ENCODE results near the gene PIK3R2. TPM values are rescaled to one million over a fixed set of nuclear protein-coding genes. Genes with fewer than 3 reads are reported as not detected.

The PIK3R2 gene
- total RNA-seq, 3 donors from 2014 or later: 16.5 to 21.4 (median 19.6) TPM

GRCh38 chr19:18167975-18168645, 15.1 kb downstream of the PIK3R2 start:
- DNase-seq: peak; percentile 55
- ATAC-seq: peak; percentile 91 to 97
- no peaks in the 10 kb centered on the region for H3K9me3 Mint-ChIP-seq
- peaks cover 18% of the 10 kb centered on the region for H3K36me3 Mint-ChIP-seq (ENCODE audit: insufficient read depth)
- H3K4me1 Mint-ChIP-seq (ENCODE audit: low read depth): peaks cover 3% of the 10 kb centered on the region
- H3K27me3 Mint-ChIP-seq (ENCODE audit: low read depth): no peaks in the 10 kb centered on the region
- no peak overlapping the region for H3K4me3 Mint-ChIP-seq

DNA sequence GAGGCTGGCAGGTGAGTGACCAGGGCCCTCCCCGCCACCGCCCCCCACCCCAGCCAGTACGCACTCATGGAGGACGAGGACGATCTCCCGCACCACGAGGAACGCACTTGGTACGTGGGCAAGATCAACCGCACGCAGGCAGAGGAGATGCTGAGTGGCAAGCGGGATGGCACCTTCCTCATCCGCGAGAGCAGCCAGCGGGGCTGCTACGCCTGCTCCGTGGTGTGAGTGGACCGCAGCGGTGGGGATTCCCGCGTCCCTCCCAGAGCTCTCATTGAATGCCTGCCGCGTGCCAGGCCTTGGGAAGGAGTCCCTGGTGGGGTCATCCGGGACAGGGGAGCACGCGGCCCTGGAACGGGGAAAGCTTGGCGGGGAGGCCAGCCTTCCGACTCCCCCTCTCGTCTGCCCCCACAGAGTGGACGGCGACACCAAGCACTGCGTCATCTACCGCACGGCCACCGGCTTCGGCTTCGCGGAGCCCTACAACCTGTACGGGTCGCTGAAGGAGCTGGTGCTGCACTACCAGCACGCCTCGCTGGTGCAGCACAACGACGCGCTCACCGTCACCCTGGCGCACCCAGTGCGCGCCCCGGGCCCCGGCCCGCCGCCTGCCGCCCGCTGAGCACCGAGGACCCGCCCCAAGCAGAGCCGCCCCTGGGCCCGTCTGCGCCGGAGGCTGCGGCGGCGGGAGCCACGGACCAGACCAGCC, 15.9 kb downstream of the PIK3R2 start:
- Mint-ChIP-seq H3K4me3 (no peak overlapping the region), H3K36me3 (ENCODE audit: insufficient read depth) (peaks cover 14% of the 10 kb centered on the region), H3K9me3 (no peaks in the 10 kb centered on the region), H3K27me3 (ENCODE audit: low read depth) (no peaks in the 10 kb centered on the region), H3K4me1 (ENCODE audit: low read depth) (peaks cover 3% of the 10 kb centered on the region)
- DNase-seq: no peak
- ATAC-seq: no peak

DNA sequence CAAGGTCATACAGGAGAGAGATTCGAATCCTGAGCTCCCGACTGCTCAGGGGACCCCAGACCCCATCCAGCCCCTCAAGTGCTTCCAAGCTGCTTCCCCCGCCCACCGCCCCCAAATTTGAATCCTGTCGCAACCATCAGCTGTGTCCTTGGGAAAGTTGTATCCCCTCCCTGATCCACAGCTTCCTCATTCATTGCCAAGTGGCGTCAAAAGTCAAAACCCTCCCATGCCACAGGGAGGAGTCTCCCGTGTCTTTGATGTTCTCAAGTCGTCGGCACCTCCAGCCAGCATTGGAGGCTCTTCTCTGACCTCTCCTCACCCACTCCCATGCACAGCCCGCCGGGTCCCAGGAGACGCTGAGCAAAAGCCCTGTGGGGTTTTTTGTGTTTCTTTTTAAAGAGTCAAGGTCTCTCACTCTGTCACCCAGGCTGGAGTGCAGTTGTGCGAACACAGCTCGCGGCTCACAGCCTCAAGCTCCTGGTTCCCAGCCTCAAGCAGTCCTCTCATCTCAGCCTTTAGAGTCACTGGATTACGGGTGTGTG, 17.8 kb downstream of the PIK3R2 start:
- H3K9me3 Mint-ChIP-seq: no peaks in the 10 kb centered on the region
- ATAC-seq (no peak), DNase-seq (no peak)
- no peaks in the 10 kb centered on the region for H3K27me3 Mint-ChIP-seq (ENCODE audit: low read depth)
- peaks cover 14% of the 10 kb centered on the region for H3K4me1 Mint-ChIP-seq (ENCODE audit: low read depth)
- H3K36me3 Mint-ChIP-seq (ENCODE audit: insufficient read depth): peaks cover 11% of the 10 kb centered on the region
- no peak overlapping the region for H3K4me3 Mint-ChIP-seq

GRCh38 chr19:18171605-18172327, 18.8 kb downstream of the PIK3R2 start:
- H3K4me3 Mint-ChIP-seq: no peak overlapping the region
- peaks cover 8% of the 10 kb centered on the region for H3K36me3 Mint-ChIP-seq (ENCODE audit: insufficient read depth)
- H3K9me3 Mint-ChIP-seq: no peaks in the 10 kb centered on the region
- ATAC-seq (no peak), DNase-seq (no peak)
- no peaks in the 10 kb centered on the region for H3K27me3 Mint-ChIP-seq (ENCODE audit: low read depth)
- peaks cover 14% of the 10 kb centered on the region for H3K4me1 Mint-ChIP-seq (ENCODE audit: low read depth)

DNA sequence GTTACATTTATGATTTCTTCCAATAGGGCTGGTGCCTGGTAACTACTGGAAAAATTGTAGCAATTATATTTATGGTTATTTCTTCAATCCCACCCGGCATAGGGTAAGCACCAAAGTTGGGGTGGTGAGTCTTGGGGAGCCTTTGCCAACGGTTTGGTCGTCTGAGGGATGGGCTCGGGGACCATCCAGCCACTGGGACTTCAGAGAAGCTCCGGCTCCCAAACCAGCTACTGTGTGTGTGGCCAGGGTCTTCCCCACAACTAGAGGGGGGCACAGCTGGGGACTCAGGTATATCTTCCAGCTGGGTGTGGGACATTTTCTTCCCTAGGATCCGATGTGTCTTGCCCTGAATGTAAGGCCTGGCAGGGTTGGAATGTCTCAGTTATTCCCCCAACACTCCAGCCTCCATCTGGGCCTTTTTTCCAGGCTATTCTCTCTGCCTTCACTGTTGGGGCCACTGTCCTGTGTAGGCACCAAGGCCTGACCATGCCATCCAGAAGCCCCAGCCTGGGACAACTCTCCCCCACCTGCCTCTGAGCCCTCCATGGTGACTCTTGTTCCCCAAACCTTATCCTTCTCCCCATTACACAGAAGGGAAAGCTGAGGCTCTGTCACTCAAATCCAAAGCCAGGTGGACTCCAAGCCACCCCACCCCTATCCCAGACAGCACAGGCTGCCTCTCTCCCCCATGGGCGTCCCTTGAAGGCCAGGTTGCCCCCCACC, 19.5 kb downstream of the PIK3R2 start:
- ATAC-seq (no peak), DNase-seq (no peak)
- Mint-ChIP-seq H3K27me3 (ENCODE audit: low read depth) (no peaks in the 10 kb centered on the region), H3K4me3 (peak overlapping the region; percentile 43), H3K4me1 (ENCODE audit: low read depth) (peaks cover 14% of the 10 kb centered on the region), H3K9me3 (no peaks in the 10 kb centered on the region), H3K36me3 (ENCODE audit: insufficient read depth) (peaks cover 8% of the 10 kb centered on the region)

GRCh38 chr19:18173054-18173571, 20.1 kb downstream of the PIK3R2 start:
- peaks cover 14% of the 10 kb centered on the region for H3K4me1 Mint-ChIP-seq (ENCODE audit: low read depth)
- H3K27me3 Mint-ChIP-seq (ENCODE audit: low read depth): no peaks in the 10 kb centered on the region
- peaks cover 7% of the 10 kb centered on the region for H3K36me3 Mint-ChIP-seq (ENCODE audit: insufficient read depth)
- ATAC-seq (no peak), DNase-seq (no peak)
- H3K4me3 Mint-ChIP-seq: peak overlapping the region; percentile 85
- H3K9me3 Mint-ChIP-seq: no peaks in the 10 kb centered on the region

- peaks cover 5% of the 10 kb centered on the region for H3K36me3 Mint-ChIP-seq (ENCODE audit: insufficient read depth)
- DNase-seq: peak; percentile 51
- H3K27me3 Mint-ChIP-seq (ENCODE audit: low read depth): no peaks in the 10 kb centered on the region
- peak within 1 kb of the TSS; percentile 85 for H3K4me3 Mint-ChIP-seq
- no peaks in the 10 kb centered on the region for H3K9me3 Mint-ChIP-seq
- H3K4me1 Mint-ChIP-seq (ENCODE audit: low read depth): peaks cover 14% of the 10 kb centered on the region
- peak; percentile 84 to 88 for ATAC-seq
Observed at GRCh38 chr19:18173572-18174288, 20.8 kb downstream of the PIK3R2 start, which contains the start of gene IFI30. Gene IFI30, plus strand, starts transcription at chr19:18173813. Its CDS starts 29 bp downstream, at chr19:18173842.

GRCh38 chr19:18174983-18175382, 22.0 kb downstream of the PIK3R2 start:
- no peaks in the 10 kb centered on the region for H3K9me3 Mint-ChIP-seq
- peaks cover 5% of the 10 kb centered on the region for H3K36me3 Mint-ChIP-seq (ENCODE audit: insufficient read depth)
- H3K27me3 Mint-ChIP-seq (ENCODE audit: low read depth): no peaks in the 10 kb centered on the region
- DNase-seq (no peak), ATAC-seq (no peak)
- peaks cover 14% of the 10 kb centered on the region for H3K4me1 Mint-ChIP-seq (ENCODE audit: low read depth)
- peak overlapping the region; percentile 85 for H3K4me3 Mint-ChIP-seq

- Mint-ChIP-seq H3K9me3 (no peaks in the 10 kb centered on the region), H3K4me1 (ENCODE audit: low read depth) (peaks cover 12% of the 10 kb centered on the region), H3K36me3 (ENCODE audit: insufficient read depth) (peaks cover 5% of the 10 kb centered on the region), H3K4me3 (no peak overlapping the region), H3K27me3 (ENCODE audit: low read depth) (peaks cover under 1% of the 10 kb centered on the region)
- ATAC-seq (no peak), DNase-seq (no peak)
Observed at GRCh38 chr19:18176367-18177310, 23.7 kb downstream of the PIK3R2 start.

- Mint-ChIP-seq H3K9me3 (no peaks in the 10 kb centered on the region), H3K4me3 (no peak overlapping the region), H3K36me3 (ENCODE audit: insufficient read depth) (peaks cover 5% of the 10 kb centered on the region), H3K4me1 (ENCODE audit: low read depth) (peaks cover 2% of the 10 kb centered on the region), H3K27me3 (ENCODE audit: low read depth) (peaks cover 2% of the 10 kb centered on the region)
- ATAC-seq (no peak), DNase-seq (no peak)
Observed at GRCh38 chr19:18179957-18180356, 27.0 kb downstream of the PIK3R2 start.

DNA sequence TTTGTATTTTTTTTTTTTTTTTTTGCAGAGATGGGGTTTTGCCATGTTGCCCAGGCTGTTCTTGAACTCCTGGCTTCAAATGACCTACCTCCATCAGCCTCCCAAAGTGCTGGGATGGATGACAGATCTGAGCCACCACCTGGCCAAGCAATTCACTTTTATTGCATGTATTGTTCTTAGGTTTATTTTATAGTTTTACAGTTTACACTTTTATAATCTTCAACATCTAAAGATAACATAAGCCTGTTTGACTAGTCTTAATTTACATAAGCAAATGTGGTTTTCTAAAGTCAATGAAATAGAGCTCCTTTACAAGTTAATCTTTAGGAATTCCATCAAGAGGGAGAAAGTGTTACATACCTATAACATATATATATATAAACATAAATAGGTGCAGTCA, 30.6 kb downstream of the PIK3R2 start:
- ATAC-seq (no peak), DNase-seq (no peak)
- H3K4me3 Mint-ChIP-seq: no peak overlapping the region
- no peaks in the 10 kb centered on the region for H3K36me3 Mint-ChIP-seq (ENCODE audit: insufficient read depth)
- H3K27me3 Mint-ChIP-seq (ENCODE audit: low read depth): peaks cover 2% of the 10 kb centered on the region
- no peaks in the 10 kb centered on the region for H3K4me1 Mint-ChIP-seq (ENCODE audit: low read depth)
- no peaks in the 10 kb centered on the region for H3K9me3 Mint-ChIP-seq

DNA sequence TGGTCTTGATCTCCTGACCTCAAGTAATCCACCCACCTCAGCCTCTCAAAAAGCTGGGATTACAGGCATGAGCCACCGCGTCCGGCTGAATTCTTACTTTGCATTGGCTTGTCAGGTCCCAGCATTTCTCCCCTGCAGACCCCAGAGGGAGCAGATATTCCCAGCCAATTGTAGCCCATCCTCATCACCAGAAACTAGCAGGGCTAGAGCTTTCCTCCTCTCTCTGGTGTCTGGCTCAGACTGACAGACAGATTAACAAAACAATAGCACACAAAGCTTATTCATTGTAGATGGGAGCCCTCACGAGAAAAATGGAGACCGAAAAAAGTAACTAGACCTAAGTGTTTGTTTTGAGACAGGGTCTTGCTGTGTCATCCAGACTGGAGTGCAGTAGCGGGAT, 32.6 kb downstream of the PIK3R2 start:
- no peak for ATAC-seq
- H3K9me3 Mint-ChIP-seq: no peaks in the 10 kb centered on the region
- peaks cover 2% of the 10 kb centered on the region for H3K27me3 Mint-ChIP-seq (ENCODE audit: low read depth)

More for the DNA sequence above, 32.6 kb downstream of the PIK3R2 start:
- Mint-ChIP-seq H3K36me3 (ENCODE audit: insufficient read depth) (no peaks in the 10 kb centered on the region), H3K4me1 (ENCODE audit: low read depth) (no peaks in the 10 kb centered on the region), H3K4me3 (no peak overlapping the region)
- DNase-seq: no peak
